Colonic mucosa (tissue), 4 donors: Measurements from ENCODE around the gene BCL7A. TPM values are rescaled to one million over a fixed set of nuclear protein-coding genes. Genes with fewer than 3 reads are reported as not detected.

Source experiments
- DNase-seq: peaks from one replicate; pipeline ENCODE4 v3.0.0-alpha.2; 2020
- H3K27ac ChIP-seq: fragments of 200-600 bp; one replicate; pipeline ENCODE4 v1.8.0; 2021
- H3K27me3 ChIP-seq: fragments of 200-600 bp; one replicate; pipeline ENCODE4 v1.8.0; 2021
- H3K36me3 ChIP-seq: fragments of 200-600 bp; one replicate; pipeline ENCODE4 v1.8.0; 2021
- H3K4me1 ChIP-seq: fragments of 200-600 bp; one replicate; pipeline ENCODE4 v1.8.0; 2021; ENCODE audit warnings: mild to moderate bottlenecking
- H3K4me3 ChIP-seq: fragments of 200-600 bp; one replicate; pipeline ENCODE4 v1.8.0; 2021
- H3K9ac ChIP-seq, 2 donors: one replicate each; pipeline ENCODE4 v1.7.0; 2013; ENCODE audit warnings: control low read depth in 2 of 2, low read depth in 2 of 2, low read length in 2 of 2
- H3K9me3 ChIP-seq: fragments of 200-600 bp; one replicate; pipeline ENCODE4 v1.8.0; 2021
- CTCF ChIP-seq: fragments of 200-600 bp; IDR thresholded peaks from one replicate; pipeline ENCODE4 v1.8.0; 2022; ENCODE audit warnings: antibody characterized with exemption, mild to moderate bottlenecking
- intact Hi-C: fragments of 100-400 bp; cut with DNase I; formaldehyde crosslinking; loops from one replicate; pipeline ENCODE4 v1.14.1; 2022
- total RNA-seq, 2 donors: library from RNA; stranded (reverse); fragmentation: NEBNext Ultra II Directional in 1 of 2; extraction: Animal tissue kit (Norgen Biotek cat#: 25700) in 1 of 2; gene quantifications; one replicate each; pipeline ENCODE4 v1.2.1, GENCODE V29; 2021
- donor health status: healthy.
- donor health status: DM: no; HTN: no; CAD: no.
- donor health status: DM: no; HTN: no; CAD: no.

Gene BCL7A
- total RNA-seq, 2 donors from 2014 or later, result 7.0 to 10.0 TPM

DNA sequence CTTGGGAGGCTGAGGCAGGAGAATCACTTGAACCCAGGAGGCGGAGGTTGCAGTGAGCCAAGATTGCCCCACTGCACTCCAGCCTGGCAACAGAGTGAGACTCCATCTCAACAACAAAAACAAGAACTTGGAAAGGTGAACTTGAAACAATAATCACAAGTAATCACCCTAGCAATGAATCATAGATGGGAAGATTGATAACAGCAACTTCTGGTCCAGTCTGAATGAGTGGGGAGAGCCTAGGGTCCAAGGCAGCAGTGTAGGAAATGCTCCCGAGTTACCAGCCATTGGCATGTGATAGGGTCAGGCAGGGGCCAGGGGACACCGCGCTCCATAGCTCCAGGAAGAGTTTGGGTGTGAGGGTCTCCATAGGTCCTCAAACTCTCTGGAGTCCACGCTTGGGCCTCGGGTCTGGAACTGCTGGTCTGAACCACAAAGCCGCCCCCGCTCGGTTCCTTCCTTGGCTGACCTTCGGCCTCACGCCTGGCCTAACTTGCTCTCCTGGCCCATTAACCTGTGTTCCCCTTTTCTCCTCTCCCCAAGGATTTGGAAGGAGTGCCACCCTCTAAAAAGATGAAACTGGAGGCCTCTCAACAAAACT lies 37.0 kb downstream of the BCL7A start:
- Histone ChIP-seq H3K36me3 (no peaks in the 10 kb centered on the region), H3K9ac (no peak overlapping the region), H3K27ac (no peak overlapping the region), H3K4me1 (peaks cover 5% of the 10 kb centered on the region), H3K4me3 (no peak overlapping the region), H3K27me3 (no peaks in the 10 kb centered on the region), H3K9me3 (no peaks in the 10 kb centered on the region)
- intact Hi-C loops, result no loop called here
- no peak for DNase-seq
- no peak for TF ChIP-seq CTCF

GRCh38 chr12:122059203-122059960 lies 37.7 kb downstream of the BCL7A start:
- no peaks in the 10 kb centered on the region for H3K36me3 ChIP-seq
- H3K9ac ChIP-seq, result no peak overlapping the region
- peaks cover 9% of the 10 kb centered on the region for H3K4me1 ChIP-seq
- no peaks in the 10 kb centered on the region for H3K9me3 ChIP-seq
- no peak for DNase-seq
- no peak overlapping the region for H3K4me3 ChIP-seq
- H3K27ac ChIP-seq, result no peak overlapping the region
- H3K27me3 ChIP-seq, result no peaks in the 10 kb centered on the region
- intact Hi-C loops, result no loop called here
- no peak for TF ChIP-seq CTCF

- Histone ChIP-seq H3K9ac (no peak overlapping the region), H3K27me3 (no peaks in the 10 kb centered on the region), H3K9me3 (no peaks in the 10 kb centered on the region), H3K27ac (no peak overlapping the region), H3K36me3 (no peaks in the 10 kb centered on the region), H3K4me1 (peaks cover 9% of the 10 kb centered on the region), H3K4me3 (no peak overlapping the region)
- DNase-seq, result peak; percentile 29
- no peak for TF ChIP-seq CTCF
- intact Hi-C loops, result no loop called here
Measured at GRCh38 chr12:122060081-122060501, 38.4 kb downstream of the BCL7A start.

DNA sequence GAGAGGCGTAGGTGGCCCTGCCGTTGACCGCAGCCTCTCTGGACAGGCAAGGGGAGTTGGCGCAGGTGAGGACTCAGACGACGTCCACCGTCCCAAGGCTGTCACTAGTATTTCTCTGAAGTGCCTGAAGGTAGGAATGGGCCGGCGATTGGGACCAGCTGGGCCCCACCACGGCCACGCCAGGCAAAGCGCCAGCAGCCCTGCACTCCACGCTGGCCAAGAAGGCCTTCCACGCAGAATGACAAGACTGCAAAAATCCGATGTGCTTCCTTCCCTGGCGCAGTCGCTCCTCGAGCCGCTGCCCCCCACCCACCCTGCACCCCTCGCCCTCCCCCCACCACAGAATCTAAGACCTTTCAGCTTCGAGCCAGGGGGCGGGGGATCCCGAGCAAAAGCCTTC lies 39.6 kb downstream of the BCL7A start:
- H3K27ac ChIP-seq, result no peak overlapping the region
- no peak for DNase-seq
- no peak overlapping the region for H3K4me3 ChIP-seq
- peaks cover 9% of the 10 kb centered on the region for H3K4me1 ChIP-seq
- intact Hi-C loops, result no loop called here
- H3K27me3 ChIP-seq, result no peaks in the 10 kb centered on the region
- H3K9me3 ChIP-seq, result no peaks in the 10 kb centered on the region
- no peak for TF ChIP-seq CTCF
- H3K36me3 ChIP-seq, result no peaks in the 10 kb centered on the region
- H3K9ac ChIP-seq, result no peak overlapping the region

DNA sequence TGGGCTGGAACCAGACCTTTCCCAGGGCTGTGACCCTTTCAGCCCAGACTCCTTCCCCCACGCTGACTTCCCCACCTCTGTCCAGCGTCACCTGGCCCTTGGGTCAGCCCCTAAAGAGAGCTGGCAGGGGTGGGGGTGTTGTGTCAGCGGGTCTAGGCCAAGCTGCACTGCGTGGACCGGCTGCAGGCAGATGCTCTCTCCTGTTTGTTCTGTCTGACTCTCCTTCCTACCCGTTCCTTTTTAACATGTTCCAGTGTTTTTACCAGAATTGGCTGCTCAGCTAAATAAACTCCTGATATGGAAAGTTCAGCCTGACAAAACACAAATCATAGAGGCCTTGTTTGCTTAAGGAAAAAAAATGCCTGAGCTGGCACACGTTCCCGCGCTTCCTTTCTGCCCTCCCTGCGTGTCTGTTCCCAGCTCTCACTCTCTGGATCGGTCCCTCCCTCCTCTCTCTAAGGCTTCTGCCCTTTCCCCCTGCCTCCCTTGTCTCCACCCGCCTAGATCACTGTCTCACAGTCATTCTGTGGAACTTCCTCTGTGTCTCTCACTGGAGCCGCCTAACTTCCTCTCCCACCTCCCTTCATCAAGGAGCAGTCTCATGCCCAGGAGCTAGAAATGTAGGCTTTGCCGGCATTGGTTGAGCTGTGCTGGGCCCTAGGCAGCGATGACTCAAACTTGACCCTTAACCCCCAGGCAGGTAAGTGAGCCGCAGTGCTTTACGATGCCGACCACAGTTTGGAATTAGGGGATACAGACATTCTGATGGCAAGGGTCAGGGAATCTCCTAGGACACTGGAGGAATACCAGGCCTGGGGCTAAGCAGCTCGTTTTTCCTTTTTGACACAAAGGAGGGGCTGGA lies 41.4 kb downstream of the BCL7A start:
- Histone ChIP-seq H3K4me3 (no peak overlapping the region), H3K9ac (peak overlapping the region; percentile 61 to 91), H3K36me3 (no peaks in the 10 kb centered on the region), H3K9me3 (no peaks in the 10 kb centered on the region), H3K27ac (peak overlapping the region; percentile 69), H3K27me3 (no peaks in the 10 kb centered on the region), H3K4me1 (peaks cover 9% of the 10 kb centered on the region)
- intact Hi-C loops, result no loop called here
- no peak for TF ChIP-seq CTCF
- peak; percentile 81 for DNase-seq
